GM18526 (cell line): ENCODE measurements around the gene AK1.

Experiments used
- POLR2A ChIP-seq: IDR thresholded peaks from 3 replicates; pipeline ENCODE4 v1.6.1; 2011; ENCODE audit not compliant: insufficient read length; ENCODE audit errors: extremely low read depth

AK1 gene

GRCh38 chr9:127899128-127899943, 21.9 kb upstream of the AK1 start, which contains the start of gene ST6GALNAC6:
Gene ST6GALNAC6, minus strand, starts transcription at chr9:127899603. Its CDS starts 1,622 bp downstream, at chr9:127897981.
- TF ChIP-seq POLR2A, result peak; percentile 48

GRCh38 chr9:127898433-127899127, 21.1 kb upstream of the AK1 start:
- TF ChIP-seq POLR2A, result no peak

GRCh38 chr9:127897193-127897692, 19.8 kb upstream of the AK1 start:
- TF ChIP-seq POLR2A, result no peak

- TF ChIP-seq POLR2A, result no peak
These were observed 19.1 kb upstream of the AK1 start for GRCh38 chr9:127896395-127897192.

- no peak for TF ChIP-seq POLR2A
These were observed 18.3 kb upstream of the AK1 start for GRCh38 chr9:127895811-127896210.

GRCh38 chr9:127893392-127893791, 15.9 kb upstream of the AK1 start:
- no peak for TF ChIP-seq POLR2A

GRCh38 chr9:127892831-127893230, 15.4 kb upstream of the AK1 start:
- TF ChIP-seq POLR2A, result no peak

- no peak for TF ChIP-seq POLR2A
These were observed 12.6 kb upstream of the AK1 start for GRCh38 chr9:127890053-127890452.

- TF ChIP-seq POLR2A, result no peak
These were observed 10.3 kb upstream of the AK1 start for GRCh38 chr9:127887792-127888191.

GRCh38 chr9:127886401-127886972, 9.0 kb upstream of the AK1 start:
- no peak for TF ChIP-seq POLR2A

GRCh38 chr9:127885508-127886281, 8.2 kb upstream of the AK1 start:
- TF ChIP-seq POLR2A, result no peak

- no peak for TF ChIP-seq POLR2A
These were observed 7.6 kb upstream of the AK1 start for GRCh38 chr9:127884976-127885490.

GRCh38 chr9:127884427-127884911, 7.0 kb upstream of the AK1 start:
- TF ChIP-seq POLR2A, result no peak

- no peak for TF ChIP-seq POLR2A
These were observed 6.5 kb upstream of the AK1 start for GRCh38 chr9:127883959-127884358.
